ENCODE measurements around the gene NFATC3.

GRCh38 chr16:68179855-68180254 lies 94.7 kb downstream of the NFATC3 start:
- TF ChIP-seq, protein P1, sequence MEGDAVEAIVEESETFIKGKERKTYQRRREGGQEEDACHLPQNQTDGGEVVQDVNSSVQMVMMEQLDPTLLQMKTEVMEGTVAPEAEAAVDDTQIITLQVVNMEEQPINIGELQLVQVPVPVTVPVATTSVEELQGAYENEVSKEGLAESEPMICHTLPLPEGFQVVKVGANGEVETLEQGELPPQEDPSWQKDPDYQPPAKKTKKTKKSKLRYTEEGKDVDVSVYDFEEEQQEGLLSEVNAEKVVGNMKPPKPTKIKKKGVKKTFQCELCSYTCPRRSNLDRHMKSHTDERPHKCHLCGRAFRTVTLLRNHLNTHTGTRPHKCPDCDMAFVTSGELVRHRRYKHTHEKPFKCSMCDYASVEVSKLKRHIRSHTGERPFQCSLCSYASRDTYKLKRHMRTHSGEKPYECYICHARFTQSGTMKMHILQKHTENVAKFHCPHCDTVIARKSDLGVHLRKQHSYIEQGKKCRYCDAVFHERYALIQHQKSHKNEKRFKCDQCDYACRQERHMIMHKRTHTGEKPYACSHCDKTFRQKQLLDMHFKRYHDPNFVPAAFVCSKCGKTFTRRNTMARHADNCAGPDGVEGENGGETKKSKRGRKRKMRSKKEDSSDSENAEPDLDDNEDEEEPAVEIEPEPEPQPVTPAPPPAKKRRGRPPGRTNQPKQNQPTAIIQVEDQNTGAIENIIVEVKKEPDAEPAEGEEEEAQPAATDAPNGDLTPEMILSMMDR (IDR thresholded peaks at IDR 0.05), result no peak
- TF ChIP-seq EZH2 (IDR thresholded peaks at IDR 0.05; ENCODE audit: borderline replicate concordance, insufficient read depth, low read depth, low read length, poor library complexity, severe bottlenecking), result no peak

All from B cell (primary cell).